ENCODE measurements around the gene GHR.
A peak's percentile ranks its signal among the peaks of the same experiment; 100 is the strongest.
"Not testable (repeated sequence)": the region's sequence is repeated elsewhere in the genome, so short reads cannot be mapped to it uniquely, and the experiment has no call there.

The GHR gene

GRCh38 chr5:42645138-42645537 lies 221.9 kb downstream of the GHR start:
- DNase-seq (ENCODE audit: low read depth): no peak

GRCh38 chr5:42648036-42648435 lies 224.8 kb downstream of the GHR start:
- DNase-seq (ENCODE audit: low read depth): no peak

- no peak for DNase-seq (ENCODE audit: low read depth)
Observed at GRCh38 chr5:42648915-42649314, 225.7 kb downstream of the GHR start.

GRCh38 chr5:42650084-42650483 lies 226.8 kb downstream of the GHR start:
- DNase-seq (ENCODE audit: low read depth): no peak

- no peak for DNase-seq (ENCODE audit: low read depth)
Observed at GRCh38 chr5:42653705-42654104, 230.5 kb downstream of the GHR start.

GRCh38 chr5:42654645-42655044 lies 231.4 kb downstream of the GHR start:
- no peak for DNase-seq (ENCODE audit: low read depth)

GRCh38 chr5:42655982-42656650 lies 232.9 kb downstream of the GHR start:
- no peak for DNase-seq (ENCODE audit: low read depth)

GRCh38 chr5:42656651-42657015 lies 233.4 kb downstream of the GHR start:
- DNase-seq (ENCODE audit: low read depth): no peak

- DNase-seq (ENCODE audit: low read depth): not testable (repeated sequence)
Observed at GRCh38 chr5:42659869-42660268, 236.6 kb downstream of the GHR start.

GRCh38 chr5:42665857-42666256 lies 242.6 kb downstream of the GHR start:
- DNase-seq (ENCODE audit: low read depth): no peak

- no peak for DNase-seq (ENCODE audit: low read depth)
Observed at GRCh38 chr5:42666869-42667268, 243.6 kb downstream of the GHR start.

- no peak for DNase-seq (ENCODE audit: low read depth)
Observed at GRCh38 chr5:42668254-42668653, 245.0 kb downstream of the GHR start.

- no peak for DNase-seq (ENCODE audit: low read depth)
Observed at GRCh38 chr5:42672925-42673324, 249.7 kb downstream of the GHR start.

GRCh38 chr5:42675602-42676001 lies 252.4 kb downstream of the GHR start:
- DNase-seq (ENCODE audit: low read depth): no peak

GRCh38 chr5:42676362-42676761 lies 253.1 kb downstream of the GHR start:
- no peak for DNase-seq (ENCODE audit: low read depth)

- no peak for DNase-seq (ENCODE audit: low read depth)
Observed at GRCh38 chr5:42677156-42677842, 254.1 kb downstream of the GHR start.

- DNase-seq (ENCODE audit: low read depth): peak; percentile 43
Observed at GRCh38 chr5:42680046-42680445, 256.8 kb downstream of the GHR start.

- DNase-seq (ENCODE audit: low read depth): not testable (repeated sequence)
Observed at GRCh38 chr5:42685078-42685477, 261.8 kb downstream of the GHR start.

- no peak for DNase-seq (ENCODE audit: low read depth)
Observed at GRCh38 chr5:42689391-42689790, 266.2 kb downstream of the GHR start.

- DNase-seq (ENCODE audit: low read depth): peak; percentile 5
Observed at GRCh38 chr5:42691413-42691937, 268.2 kb downstream of the GHR start.

- DNase-seq (ENCODE audit: low read depth): no peak
Observed at GRCh38 chr5:42701351-42702059, 278.3 kb downstream of the GHR start.

GRCh38 chr5:42703238-42703637 lies 280.0 kb downstream of the GHR start:
- DNase-seq (ENCODE audit: low read depth): no peak

GRCh38 chr5:42715785-42716184 lies 292.5 kb downstream of the GHR start:
- DNase-seq (ENCODE audit: low read depth): no peak
